GM19438 (cell line): ENCODE data around the gene FHAD1.
"Not testable (repeated sequence)": the region's sequence is repeated elsewhere in the genome, so short reads cannot be mapped to it uniquely, and the experiment has no call there.

Experiments
- ATAC-seq: cut with Tn5 transposase; IDR thresholded peaks from one replicate; pipeline ENCODE4 v1.9.1; 2021; ENCODE audit warnings: low read depth; ENCODE audit not compliant: unreplicated experiment

Gene FHAD1

DNA sequence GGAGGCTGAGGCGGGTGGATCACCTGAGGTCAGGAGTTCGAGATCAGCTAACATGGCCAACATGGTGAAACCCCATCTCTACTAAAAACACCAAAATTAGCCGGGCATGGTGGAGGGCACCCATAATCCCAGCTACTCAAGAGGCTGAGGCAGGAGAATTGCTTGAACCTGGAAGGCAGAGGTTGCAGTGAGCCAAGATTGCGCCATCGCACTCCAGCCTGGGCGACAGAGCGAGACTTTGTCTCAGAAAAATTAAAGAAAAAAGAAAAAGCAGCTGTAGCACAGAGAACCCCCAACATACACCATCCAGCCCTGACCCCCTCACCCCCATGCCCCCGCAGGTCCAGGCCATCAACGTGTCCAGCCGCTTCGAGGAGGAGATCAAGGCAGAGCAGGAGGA, 181.2 kb downstream of the FHAD1 start:
- ATAC-seq = not testable (repeated sequence)

DNA sequence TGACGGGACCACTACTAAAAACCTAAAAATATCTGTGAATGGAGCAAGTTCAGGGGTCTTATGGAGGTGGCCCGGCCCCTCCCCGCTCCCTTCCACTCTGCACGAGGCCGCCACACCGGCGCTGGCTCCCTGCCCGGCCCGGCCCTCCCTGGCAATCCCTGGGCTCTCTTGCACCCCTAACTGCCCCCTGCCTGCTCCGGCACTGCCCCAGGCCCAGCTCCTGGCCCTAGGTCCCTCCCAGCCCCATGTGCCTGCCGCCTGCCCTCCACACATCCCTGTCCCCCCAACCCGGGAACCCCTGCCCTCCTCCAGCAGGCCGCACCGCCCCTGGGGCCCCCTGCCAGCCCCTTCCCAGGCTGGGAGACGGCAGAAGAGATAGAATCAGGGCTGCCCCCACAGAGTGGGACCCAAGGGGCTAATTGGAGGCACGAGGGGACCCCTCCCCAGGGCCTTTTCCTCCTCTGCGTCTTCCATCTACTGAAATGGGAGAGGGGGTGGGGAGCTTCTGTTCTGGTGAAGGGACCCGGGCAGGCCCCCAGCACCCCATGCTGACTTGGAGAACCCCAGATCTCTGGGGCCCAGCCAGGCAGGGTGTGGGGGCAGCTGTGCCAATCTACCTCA, 181.9 kb downstream of the FHAD1 start:
- no peak for ATAC-seq

DNA sequence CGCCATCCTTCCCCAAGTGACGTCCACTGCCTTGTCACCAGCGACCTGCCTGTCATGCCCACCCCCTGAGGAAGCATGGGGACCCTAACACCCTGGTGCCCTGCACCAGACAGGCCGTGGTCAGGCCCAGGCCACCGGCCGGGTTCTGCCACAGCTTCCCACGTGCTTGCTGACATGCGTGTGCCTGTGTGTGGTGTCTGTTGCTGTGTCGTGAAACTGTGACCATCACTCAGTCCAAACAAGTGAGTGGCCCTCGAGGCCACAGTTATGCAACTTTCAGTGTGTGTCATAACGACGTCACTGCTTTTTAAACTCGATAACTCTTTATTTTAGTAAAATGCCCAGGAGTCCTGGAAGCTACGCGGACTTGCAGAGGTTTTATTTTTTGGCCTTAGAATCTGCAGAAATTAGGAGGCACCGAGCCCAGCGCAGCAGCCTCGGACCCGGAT, 182.7 kb downstream of the FHAD1 start:
- ATAC-seq = no peak

DNA sequence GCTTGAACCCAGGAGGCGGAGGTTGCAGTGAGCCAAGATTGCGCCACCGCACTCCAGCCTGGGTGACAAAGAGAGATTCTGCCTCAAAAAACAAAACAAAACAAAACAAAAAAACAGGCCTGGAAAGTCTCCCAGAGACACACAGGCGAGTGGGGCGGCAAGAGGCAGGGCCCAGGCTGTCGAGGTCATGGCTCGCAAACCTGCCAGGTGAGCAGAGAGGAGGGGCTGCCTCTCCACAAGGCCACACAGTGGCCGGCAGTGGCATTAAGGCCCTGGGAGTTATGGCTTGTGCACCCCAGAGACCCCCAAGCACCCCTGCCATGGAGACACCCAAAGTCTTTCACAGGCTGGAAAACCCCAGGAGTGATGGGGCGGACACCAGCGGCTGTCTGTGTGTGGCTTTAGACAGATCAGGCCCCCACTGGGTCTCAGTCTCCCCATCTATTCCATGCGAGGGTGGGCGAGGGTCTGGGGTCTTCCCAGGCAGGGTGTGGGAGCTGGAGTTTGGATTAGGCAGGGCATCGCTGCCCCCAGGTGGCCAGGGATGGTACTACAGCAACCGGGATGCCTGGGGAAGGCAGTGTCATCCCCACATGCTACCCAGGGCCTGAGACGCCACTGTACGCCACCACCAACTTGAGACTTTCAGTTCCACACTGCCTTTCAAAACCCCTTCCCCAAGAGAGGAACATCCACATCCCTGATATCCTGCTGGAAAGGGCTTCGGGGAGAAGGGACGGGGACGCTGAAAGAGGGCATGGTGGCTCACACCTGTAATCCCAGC, 184.0 kb downstream of the FHAD1 start:
- ATAC-seq = no peak

DNA sequence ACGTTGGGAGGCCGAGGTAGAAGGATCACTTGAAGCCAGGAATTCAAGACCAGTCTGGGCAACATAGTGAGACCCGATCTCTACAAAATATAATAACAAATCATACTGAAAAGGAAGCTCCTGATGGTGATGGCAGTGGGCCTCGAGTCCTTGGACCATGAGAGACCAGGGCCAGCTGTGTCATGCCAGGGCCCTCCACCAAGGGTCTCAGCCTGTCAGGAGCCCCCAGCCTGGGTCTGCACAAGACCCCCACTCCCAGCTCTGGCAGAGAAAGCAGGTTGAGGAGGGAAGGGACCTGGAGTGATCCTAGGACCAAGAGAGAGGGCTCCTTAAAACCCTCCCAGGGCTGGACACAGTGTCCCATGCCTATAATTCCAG, 184.5 kb downstream of the FHAD1 start:
- no peak for ATAC-seq

DNA sequence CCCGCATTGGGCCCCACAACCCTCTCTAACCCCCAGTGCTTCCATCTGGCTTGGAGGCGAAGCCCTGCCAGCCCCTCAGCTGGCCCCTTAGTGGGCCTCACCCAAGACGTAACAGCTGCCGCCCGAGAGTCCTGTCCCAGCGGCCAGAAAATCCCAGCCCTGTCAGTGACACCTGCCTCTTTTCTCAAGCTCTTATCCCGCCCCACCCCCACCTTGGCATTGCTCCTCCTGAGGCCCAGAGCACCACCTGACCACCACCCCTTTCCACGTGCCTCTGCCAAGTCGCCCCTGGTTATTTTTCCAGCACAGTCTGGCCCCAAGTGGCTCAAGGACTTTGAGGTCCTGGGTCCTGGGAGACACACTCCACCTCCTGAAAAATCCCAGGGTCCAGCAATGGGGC, 185.3 kb downstream of the FHAD1 start:
- no peak for ATAC-seq

DNA sequence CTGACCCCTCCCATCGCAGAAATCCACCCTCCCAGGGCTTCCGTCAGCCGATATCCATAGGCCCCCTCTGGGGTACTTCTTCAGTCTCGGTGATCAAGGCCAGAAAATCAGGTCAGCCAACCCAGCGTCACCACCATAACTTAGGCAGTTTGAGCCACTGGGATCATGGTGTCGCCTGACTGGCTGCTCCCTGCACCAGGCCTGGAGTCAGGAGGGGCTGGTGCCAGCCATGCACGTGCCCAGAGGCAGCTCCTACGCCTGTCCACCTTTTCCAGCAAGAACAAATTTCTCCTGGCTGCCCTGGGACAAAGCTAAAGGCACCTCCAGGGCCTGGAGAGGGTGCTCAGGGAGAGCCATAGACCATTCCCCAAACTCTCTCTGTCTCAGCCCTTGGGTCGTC, 186.4 kb downstream of the FHAD1 start:
- no peak for ATAC-seq

DNA sequence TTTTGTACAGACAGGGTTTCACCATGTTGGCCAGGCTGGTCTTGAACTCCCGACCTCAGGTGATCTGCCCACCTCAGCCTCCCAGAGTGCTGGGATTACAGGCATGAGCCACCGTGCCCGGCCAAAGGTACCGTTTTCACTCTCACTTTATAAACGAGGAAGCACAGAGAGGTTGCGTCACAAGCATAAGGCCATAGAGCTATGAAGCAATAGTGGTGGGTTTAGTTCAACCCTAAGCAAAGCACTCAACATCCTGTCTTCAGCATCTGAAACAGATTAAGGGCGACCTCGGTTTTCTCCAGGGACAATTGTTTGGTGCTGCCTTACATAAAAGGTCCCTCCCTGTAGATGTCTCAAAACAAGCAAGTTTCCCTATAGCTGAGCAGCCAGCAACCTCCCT, 187.7 kb downstream of the FHAD1 start:
- not testable (repeated sequence) for ATAC-seq

DNA sequence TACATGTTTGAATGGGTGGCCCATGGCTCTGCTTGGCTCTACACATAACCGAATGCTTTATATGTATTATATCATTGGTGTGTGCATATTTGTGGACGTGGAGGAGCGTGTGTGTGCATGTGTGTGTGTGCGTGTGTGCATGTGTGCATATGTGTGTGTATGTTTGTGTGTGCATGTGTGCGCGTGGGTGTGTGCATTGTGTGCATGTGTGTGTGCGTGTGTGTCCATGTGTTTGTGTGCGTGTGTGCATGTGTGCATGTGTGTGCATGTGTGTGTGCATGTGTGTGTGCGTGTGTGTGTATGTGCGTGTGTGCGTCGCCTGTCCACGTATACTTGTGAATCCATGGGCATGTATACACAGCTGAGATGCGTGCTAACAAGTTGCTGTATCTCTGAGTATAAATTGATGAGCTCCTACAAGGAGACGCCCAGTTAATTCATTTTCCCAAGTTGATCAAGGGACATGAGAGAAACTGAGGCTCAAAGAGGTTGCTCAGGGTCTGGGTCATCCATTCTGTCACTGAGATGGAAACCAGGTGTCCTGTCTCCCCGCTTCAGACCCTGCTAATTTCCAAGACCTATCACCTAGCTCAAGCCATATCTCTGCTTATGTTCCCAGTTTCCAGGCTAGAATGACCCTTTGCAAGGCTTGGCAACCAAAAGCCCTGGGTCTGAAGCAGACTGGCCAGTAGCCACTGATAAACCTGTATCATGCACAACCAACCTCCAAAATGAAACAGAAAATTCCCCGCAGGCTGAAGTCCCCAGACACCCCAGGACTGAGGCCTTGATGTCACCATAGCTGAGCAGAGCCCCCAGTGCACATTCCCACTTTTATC, 188.4 kb downstream of the FHAD1 start:
- ATAC-seq = no peak

DNA sequence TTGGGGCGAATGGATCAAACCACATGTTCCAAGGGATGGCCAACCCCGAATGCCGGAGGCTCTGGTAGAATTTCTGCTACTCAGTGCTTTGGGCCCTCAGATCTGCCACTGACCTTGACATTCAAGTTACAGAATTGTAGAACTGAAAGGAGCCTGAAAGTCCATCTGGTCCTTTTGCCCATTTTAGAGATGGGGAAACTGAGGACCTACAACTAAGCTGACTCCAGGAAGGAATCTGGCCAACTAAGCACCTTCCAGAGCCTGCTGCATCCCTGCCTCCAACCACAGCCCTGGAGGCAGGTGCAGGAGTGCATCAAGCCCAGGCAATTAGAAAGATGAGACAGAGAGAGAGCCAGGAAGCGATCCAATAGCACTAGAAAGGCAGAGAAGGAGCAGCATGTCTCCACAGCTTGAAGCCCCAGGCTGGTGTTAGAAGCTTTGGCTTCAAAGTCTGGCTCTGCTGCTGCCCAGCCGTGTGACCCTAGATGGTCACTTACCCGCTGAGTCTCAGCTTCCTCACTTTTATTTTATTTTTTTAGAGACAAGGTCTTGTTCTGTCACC, 189.9 kb downstream of the FHAD1 start:
- ATAC-seq = no peak

DNA sequence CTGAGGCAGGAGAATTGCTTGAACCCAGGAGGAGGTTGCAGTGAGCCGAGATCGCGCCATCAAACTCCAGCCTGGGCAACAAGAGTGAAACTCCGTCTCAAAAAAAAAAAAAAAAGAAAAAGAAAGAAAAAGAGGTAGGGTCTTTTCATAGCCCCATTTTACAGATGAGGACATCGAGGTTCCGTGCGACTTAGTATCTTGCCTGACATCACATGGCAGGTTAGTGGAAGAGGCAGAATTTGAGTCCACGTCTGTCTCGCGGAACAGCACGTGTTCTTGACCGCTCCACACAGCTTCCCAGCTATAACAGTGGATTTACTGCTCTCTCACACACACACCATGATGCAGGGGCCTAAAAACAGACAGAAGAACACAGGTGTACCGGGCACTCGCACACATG, 192.3 kb downstream of the FHAD1 start:
- ATAC-seq = no peak

DNA sequence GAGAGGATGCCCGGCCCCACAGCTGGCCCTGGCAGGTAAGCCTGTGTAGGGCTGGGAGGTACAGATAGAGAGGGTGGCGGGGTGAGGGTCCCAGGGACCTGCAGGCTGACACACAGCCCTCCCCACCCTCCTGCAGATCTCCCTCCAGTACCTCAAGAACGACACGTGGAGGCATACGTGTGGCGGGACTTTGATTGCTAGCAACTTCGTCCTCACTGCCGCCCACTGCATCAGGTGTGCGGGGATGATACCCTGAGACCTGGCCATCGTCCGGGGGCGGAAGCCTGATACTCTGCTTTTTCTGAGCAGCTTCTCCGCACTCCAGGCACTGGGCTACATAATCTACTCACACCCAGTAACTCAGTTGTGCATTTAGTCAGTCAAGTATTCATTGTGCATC, 193.3 kb downstream of the FHAD1 start:
- no peak for ATAC-seq

DNA sequence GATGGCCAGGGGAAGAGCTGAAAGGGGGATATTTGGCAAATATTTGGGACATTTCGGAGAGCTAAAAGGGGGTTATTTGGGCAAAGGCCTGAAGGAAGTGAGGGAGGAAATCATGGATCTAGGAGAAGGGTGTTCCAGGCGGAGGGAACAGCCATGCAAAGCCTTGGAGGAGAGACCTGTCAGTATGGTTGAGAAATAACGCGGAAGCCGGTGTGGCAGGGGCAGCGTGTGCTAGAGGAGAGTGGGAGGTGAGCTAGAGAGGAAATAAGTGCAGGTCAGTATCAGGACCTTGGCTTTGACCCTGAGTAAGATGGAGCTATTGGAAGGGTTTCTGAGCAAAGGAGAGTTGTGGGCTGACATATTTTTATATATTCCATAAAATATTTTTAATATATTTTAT, 194.2 kb downstream of the FHAD1 start:
- ATAC-seq = no peak

DNA sequence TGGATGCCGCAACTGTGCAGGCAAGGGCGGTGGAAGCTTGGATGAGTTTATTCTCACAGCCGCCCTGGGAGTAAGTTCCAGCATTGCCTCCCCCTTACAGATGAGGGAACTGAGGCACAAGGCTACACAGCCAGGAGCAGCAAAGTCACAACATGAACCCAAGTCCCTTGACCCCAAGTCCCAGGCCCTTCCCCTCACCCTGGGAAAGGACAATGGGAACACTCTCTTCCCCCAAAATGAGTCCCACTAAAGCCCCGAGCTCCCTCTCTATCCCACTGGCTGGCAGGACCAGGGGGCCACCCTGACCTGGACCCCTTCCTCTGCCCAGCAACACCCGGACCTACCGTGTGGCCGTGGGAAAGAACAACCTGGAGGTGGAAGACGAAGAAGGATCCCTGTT, 195.1 kb downstream of the FHAD1 start:
- no peak for ATAC-seq

DNA sequence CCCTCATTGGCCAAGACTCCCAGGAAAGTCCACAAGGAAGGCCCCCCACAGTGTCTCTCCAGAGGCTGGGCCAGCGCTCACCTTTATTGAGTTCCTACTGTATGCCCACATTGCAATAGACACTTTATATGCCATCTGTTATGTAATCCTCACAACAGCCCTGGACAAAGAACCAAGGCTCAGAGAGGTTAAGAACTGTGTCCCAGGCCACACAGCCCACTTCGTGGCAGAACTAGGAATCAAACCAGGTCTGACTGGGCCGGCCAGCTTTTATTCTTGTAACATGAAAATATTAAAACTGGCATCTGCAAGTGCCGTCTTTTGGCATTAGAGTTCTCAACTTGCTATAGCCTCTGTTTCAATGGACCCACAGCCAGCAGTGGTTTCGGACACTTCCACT, 195.7 kb downstream of the FHAD1 start:
- ATAC-seq = no peak

DNA sequence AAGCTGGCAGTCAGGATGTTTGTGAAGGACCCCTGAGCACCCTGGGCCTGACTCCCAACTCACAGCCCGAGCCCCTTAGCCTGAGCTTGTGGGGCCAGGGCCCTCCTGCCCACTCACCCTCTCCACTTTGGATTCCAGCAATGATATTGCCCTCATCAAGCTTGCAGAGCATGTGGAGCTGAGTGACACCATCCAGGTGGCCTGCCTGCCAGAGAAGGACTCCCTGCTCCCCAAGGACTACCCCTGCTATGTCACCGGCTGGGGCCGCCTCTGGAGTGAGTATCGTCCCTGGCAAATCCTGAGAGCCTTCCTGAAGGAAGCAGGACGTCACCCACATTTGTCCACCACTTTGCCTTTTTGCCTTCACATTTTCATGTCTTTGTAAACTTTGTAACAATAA, 196.3 kb downstream of the FHAD1 start:
- no peak for ATAC-seq

DNA sequence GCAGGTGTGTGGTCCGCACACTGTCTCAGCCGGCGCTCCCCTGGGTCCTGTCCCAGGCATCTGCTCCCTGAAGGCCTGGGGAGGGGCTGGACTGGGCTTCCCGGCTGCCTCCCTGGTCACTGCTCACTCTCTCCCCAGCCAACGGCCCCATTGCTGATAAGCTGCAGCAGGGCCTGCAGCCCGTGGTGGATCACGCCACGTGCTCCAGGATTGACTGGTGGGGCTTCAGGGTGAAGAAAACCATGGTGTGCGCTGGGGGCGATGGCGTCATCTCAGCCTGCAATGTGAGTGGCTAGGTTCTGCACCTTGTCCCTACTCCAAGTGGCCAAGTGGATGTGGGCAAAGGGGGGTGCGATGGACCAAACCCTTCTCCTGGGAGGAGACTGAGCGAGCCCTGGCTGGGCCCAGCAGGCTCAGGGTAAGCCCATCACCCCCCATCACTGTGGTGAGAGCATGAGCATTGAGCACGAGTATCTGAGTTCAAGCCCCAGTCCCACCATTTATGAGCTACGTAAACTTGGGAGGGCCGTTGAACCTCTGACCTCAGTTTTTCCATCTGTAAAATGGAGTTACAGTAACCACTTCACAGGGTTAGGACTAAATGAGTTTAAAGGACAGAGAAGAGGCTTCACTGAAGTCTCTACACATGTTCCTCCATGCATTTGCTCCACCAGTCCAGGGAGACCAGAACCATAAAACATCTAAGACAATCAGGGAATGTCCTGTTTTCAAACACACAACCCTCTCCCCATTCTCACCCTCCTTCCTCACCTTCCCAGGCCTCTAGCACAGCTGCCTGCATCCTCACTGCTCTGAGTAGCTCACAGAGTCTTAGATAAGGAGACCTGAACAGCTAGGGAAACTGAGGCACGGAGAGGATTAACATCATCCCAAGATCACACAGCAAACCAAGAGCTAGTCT, 197.7 kb downstream of the FHAD1 start:
- no peak for ATAC-seq

DNA sequence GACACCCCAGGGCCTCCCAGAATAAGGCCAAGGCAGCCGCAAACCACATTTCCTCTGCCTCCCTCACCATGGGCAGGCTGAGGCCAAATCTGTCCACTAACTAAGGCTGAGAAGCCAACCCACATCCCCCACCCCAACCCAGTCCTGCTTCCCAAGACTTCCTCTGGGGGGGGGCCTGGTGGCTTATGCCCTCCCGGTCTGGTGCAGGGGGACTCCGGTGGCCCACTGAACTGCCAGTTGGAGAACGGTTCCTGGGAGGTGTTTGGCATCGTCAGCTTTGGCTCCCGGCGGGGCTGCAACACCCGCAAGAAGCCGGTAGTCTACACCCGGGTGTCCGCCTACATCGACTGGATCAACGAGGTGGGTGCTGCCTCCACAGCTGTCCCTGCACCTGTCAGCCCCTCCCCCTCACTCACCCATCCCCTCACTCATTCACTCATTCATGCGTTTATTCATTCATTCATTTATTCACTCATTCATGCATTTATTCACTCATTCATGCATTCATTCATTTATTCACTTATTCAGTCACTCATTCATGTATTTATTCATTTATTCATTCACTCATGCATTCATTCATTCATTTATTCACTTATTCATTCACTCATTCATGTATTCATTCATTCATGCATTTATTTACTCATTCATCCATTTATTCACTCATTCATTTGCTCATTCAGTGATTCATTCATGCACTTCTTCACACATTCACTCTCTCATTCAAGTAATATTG, 198.5 kb downstream of the FHAD1 start:
- no peak for ATAC-seq

DNA sequence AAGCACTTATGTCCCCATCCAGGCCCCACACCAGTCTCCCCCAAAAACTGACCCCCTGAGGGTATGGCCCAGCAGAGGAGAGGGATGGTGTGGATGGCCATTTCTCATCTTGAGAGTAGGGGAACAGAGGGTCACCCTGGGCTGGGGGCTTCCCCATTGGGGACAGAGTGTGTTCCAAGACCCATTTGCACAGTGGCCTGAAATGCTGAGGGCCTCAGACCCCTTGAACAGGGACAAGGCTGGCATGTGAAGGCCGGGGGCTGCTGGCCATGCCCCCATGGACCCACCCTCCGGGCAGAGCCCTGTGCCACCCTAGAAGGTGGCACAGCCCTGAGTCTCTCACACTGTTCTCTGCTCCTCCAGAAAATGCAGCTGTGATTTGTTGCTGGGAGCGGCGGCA, 199.2 kb downstream of the FHAD1 start:
- no peak for ATAC-seq
